GM18520 (cell line): Measurements from ENCODE around the gene METTL1.

ENCODE experiments used
- ATAC-seq: cut with Tn5 transposase; IDR thresholded peaks from one replicate; pipeline ENCODE4 v1.9.1; 2021; ENCODE audit not compliant: unreplicated experiment

The METTL1 gene

DNA sequence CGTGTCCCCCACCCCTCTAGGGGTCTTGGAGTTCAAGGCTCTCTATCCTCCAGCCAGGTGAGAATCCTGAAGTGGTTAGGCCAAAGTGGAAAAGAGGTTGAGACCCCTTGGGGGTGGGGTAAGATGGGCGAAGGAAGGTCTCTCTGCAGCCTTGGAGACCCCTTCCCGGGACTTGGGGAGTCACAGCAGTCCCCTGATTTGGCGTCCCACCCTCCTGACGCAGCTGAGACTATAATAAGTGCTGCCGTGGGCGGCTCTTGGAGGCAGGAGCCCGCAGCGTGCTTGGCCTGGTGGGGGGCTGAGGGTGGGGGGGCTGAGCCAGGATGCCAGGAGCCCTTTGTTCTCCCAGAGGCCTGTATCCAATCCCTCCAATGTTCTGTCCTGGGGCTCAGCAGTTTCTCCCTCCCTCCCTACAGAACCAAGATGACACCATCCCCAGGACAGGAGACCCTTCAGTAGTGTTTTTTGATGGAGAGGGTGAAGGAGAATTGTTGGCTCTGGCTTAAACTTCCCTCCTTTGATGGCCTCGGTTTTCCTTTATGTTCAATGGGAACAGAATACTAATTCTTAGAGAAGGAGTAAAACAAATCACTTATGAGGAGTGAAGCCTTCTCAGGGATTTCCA, 31.9 kb downstream of the METTL1 start:
- no peak for ATAC-seq

DNA sequence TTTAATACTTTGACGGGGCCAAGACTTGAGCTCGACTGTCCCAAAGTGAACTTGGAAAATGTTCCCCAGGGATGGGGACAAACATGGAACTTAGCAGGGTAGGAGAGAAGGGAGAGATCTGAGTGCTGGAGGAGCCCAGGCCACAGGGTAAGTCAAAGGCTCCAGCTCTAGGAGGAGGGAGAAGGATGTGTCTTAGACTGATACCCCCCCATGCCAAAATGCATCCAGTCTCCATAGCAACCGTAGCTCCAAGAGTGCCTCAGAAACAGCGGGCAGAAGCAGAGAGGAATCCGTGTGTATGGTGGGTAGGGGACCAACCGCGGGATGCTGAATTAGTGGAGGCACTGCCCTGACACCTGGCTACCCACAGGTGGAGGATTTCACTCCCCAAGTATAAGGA, 32.5 kb downstream of the METTL1 start:
- no peak for ATAC-seq

GRCh38 chr12:57738661-57739237, 33.2 kb downstream of the METTL1 start, which contains the start of gene AGAP2:
Gene AGAP2, minus strand, starts transcription at chr12:57738742. Its CDS starts 496 bp downstream, at chr12:57738246.
- no peak for ATAC-seq

DNA sequence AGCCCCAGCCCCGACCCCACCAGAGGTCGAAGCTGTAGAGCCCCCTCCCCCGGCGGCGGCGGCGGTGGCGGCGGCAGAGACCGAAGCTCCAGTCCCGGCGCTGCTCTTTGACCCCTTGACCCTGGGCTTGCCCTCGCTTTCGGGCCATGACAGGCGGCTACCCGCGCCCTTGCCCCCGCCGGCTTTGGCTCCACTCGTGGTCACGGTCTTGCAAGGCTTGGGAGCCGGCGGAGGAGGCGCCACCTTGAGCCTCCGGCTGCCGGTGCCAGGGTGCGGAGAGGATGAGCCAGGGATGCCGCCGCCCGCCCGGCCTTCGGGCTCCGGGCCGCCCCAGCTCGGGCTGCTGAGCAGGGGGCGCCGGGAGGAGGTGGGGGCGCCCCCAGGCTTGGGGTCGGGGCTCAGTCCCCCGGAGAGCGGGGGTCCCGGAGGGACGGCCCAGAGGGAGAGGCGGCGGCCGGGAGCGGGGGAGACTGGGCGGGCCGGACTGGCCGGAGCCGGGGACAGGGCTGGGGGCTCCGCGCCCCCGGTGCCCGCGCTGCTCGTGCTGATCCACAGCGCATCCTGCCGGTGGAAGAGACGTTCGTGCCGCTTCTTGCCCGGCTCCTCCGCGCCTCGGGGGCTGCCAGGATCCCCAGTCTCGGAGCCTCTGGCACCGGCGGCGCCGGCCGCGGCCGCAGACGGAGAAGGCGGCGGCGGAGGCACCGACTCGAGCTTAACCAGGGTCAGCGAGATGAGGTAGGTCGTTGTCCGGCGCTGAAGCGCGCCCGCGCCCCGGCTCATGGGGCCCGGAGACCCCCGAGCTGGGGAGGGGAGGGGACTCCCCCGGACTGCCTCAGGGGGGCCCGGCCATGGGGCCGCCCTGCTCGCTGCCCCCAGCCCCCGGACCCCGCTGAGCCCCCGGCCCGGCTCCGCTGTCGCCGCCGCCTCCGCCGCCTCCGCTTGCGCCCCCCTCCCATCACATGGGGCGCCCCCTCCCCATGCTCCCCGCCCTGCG, 34.1 kb downstream of the METTL1 start:
- no peak for ATAC-seq

DNA sequence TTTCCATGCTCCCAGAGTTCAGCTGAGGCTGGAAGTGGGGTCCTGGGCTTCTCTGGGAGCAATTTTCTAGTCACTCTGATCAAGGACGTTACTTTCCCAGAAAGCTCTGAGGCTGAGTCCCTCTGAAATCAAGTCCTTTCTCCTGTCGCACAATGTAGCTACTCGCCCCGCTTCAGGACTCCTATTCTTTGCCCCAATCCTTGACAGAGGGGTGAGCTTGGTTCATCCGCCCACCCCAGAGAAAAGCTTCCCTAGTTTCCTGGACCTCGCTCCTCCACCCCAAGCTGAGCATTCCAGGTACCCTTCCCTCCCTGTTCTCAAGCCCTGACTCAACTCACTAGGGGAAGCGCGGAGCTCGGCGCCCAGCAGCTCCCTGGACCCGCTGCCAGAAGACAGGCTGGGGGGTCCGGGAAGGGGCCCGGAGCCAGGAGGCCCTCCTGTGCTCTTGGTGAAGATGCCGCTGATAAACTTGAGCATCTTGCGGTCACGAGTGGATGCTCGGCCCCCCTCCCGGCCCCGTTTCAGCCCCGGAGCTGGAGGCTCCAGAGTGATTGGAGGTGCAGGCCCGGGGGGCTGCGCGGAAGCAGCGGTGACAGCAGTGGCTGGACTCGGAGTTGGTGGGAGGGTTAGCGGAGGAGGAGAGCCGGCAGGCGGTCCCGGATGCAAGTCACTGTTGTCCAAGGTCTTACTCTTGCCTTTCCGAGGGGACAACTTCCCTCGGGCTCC, 35.0 kb downstream of the METTL1 start:
- ATAC-seq, result no peak

GRCh38 chr12:57735952-57736740, 35.8 kb downstream of the METTL1 start:
- ATAC-seq, result no peak

DNA sequence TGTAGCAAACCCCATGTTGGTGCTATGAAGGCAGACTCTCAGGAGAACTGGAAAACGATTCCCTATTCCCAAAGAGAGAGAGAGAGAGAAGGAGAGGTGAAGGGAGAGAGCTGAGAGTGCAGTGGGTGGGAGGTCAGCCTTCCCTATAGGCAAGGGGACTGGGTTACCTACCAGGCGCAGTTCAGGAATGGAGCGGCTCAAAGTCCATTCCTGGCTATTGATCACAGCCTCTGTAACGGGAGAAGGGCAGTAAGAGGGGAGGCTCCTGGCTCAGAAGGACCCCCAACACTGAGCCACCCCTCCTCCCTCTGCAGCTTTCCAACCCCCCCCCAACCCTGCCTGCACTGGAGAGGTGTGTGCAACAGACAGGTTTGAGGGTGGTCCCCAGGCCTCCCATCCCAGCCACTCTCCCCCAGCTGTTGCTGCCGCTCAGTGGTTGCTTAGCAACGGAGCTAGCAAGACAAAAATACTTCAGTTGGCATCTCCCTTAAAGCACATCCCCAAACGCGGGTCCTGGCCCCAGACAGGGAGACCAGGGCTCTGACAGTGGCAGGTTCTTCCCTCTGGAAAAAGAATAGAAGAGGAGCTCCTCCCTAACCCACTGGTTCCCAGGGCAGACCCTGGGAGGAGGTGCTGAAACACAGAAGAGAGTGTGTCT, 36.6 kb downstream of the METTL1 start:
- ATAC-seq, result no peak

- no peak for ATAC-seq
Measured at GRCh38 chr12:57734591-57734990, 37.3 kb downstream of the METTL1 start.

DNA sequence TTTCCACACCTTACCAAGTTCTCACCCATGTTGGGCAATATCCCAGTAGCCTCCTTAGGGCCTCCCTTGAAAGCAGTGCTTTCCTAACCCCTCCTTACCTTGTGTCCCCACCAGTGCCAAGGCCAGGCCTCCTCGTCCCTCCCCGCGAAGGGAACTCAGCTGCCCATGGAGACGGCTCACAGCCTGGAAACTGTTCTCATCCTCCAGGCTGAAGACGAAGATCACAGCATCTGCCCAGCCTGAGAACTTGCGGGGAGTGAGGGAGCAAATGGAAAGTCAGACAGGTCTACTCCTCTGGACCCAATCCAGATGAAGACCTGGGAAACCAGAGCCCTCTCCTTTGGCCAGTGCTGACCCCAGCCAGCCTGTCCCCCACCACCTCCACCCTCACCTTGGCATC, 38.0 kb downstream of the METTL1 start:
- ATAC-seq, result no peak

- ATAC-seq, result no peak
Measured at GRCh38 chr12:57732726-57733593, 38.9 kb downstream of the METTL1 start.

GRCh38 chr12:57732270-57732669, 39.6 kb downstream of the METTL1 start:
- no peak for ATAC-seq

DNA sequence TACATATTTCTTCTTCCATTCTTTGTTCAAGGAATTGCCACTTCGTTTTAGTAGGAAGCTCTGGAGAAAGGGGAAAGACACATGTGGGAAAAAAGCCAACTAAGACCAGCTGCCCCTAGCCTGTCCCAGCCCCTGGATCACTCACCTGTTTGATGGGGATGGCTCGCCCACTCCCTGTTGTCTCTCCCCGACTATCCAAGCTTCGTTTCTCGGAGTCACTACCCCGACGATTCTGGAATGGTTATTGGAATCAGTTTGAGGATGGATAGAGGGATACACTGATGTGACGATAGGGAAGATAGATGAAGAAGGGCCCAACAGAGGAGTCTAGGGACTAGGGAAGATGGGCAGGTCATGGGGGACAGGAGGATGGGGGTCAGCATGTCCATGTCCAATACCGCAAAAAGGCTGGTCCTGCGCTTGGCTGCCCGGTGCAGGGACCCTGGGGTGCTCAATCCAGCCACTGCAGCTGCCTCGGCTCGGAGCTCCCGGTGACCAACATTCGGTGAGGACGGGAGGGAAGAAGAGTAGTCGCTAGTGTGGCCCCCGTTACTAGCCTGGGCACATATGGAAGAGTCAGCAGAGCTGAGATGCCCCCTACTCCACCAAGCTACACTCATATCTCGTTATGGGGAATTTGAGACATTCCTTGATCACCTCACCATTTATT, 40.4 kb downstream of the METTL1 start:
- no peak for ATAC-seq

- no peak for ATAC-seq
Measured at GRCh38 chr12:57730336-57731067, 41.4 kb downstream of the METTL1 start.

- no peak for ATAC-seq
Measured at GRCh38 chr12:57729321-57729844, 42.5 kb downstream of the METTL1 start.

DNA sequence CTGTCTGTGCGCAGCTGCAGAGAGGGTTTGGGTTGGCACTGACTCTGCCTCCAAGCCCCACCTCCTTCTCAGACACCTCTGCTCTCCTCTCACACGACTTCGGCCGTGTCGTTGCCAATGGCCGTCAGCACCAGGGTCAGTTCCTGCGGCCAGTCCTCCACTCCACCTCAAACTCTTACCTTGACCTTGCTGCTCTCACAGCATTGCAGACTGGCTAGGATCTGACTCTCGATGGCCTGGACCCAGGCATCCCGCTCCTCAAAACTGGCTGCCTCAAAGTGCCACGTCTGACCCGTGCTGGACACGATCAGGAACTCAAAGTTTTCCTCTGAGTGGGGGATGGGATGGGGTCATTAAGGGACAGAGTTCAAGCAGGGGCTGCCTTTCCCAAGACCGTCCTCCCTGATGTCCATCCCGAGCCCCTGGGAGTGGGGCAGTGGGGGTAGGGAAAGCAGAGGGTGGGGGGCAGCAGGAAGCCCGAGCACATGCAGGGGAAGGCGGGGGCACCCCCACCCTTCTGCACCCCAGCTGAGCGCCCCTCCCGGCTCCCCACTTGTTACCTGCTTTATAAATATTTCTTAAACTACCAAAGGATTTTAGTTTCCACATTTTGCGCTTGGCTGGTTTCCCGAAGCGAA, 44.0 kb downstream of the METTL1 start:
- no peak for ATAC-seq

GRCh38 chr12:57726884-57727757, 44.8 kb downstream of the METTL1 start:
- no peak for ATAC-seq
